GM23338 (cell line): ENCODE data around the gene SLC17A1. TPM values are rescaled to one million over a fixed set of nuclear protein-coding genes. Genes with fewer than 3 reads are reported as not detected.

Source experiments
- ATAC-seq: fragments of 200-7000 bp; cut with Tn5 transposase; 3 replicates; pipeline ENCODE4 v1.9.1; 2020
- DNase-seq: peaks from one replicate; pipeline ENCODE4 v3.0.0-alpha.2; 2015; ENCODE audit warnings: low spot score
- H2AFZ ChIP-seq: fragments of 200-600 bp; sonication (generic); 2 replicates; pipeline ENCODE4 v1.8.0; 2016; ENCODE audit warnings: antibody characterized with exemption, mild to moderate bottlenecking, moderate library complexity
- H3F3A ChIP-seq: fragments of 200-600 bp; sonication (generic); replicated peaks from 2 replicates; pipeline ENCODE4 v1.8.0; 2017; ENCODE audit warnings: antibody characterized with exemption, mixed run types, low read depth
- H3K27ac ChIP-seq: fragments of 200-600 bp; sonication (generic); 2 replicates; pipeline ENCODE4 v1.6.1; 2016; ENCODE audit warnings: low read depth
- H3K27me3 ChIP-seq: fragments of 200-600 bp; sonication (generic); 2 replicates; pipeline ENCODE4 v1.8.0; 2016; ENCODE audit warnings: mild to moderate bottlenecking, mixed run types, moderate library complexity; ENCODE audit not compliant: insufficient read depth
- H3K36me3 ChIP-seq: fragments of 200-600 bp; sonication (generic); 2 replicates; pipeline ENCODE4 v1.8.0; 2016; ENCODE audit warnings: mild to moderate bottlenecking; ENCODE audit not compliant: insufficient read depth
- H3K4me1 ChIP-seq: fragments of 200-600 bp; sonication (generic); 2 replicates; pipeline ENCODE4 v1.8.0; 2016; ENCODE audit warnings: mild to moderate bottlenecking, moderate library complexity; ENCODE audit not compliant: insufficient read depth
- H3K4me2 ChIP-seq: fragments of 200-600 bp; sonication (generic); 2 replicates; pipeline ENCODE4 v1.7.1; 2017; ENCODE audit warnings: mixed run types
- H3K4me3 ChIP-seq: fragments of 200-600 bp; sonication (generic); 2 replicates; pipeline ENCODE4 v1.6.1; 2016; ENCODE audit warnings: mixed run types
- H3K79me2 ChIP-seq: fragments of 200-600 bp; sonication (generic); replicated peaks from 2 replicates; pipeline ENCODE4 v1.8.0; 2017; ENCODE audit warnings: mild to moderate bottlenecking; ENCODE audit not compliant: insufficient read depth
- H3K9me2 ChIP-seq: fragments of 200-600 bp; sonication (generic); 2 replicates; pipeline ENCODE4 v1.8.0; 2017; ENCODE audit not compliant: insufficient read depth
- H4K20me1 ChIP-seq: fragments of 200-600 bp; sonication (generic); replicated peaks from 2 replicates; pipeline ENCODE4 v1.8.0; 2017; ENCODE audit warnings: mild to moderate bottlenecking; ENCODE audit not compliant: insufficient read depth
- H3K27ac Mint-ChIP-seq: 2 replicates; pipeline ENCODE4 v1.8.0; 2020; ENCODE audit warnings: inconsistent platforms, mild to moderate bottlenecking, moderate library complexity, mixed read lengths
- H3K27me3 Mint-ChIP-seq: 3 replicates; pipeline ENCODE4 v1.8.0; 2022; ENCODE audit warnings: low read depth, mild to moderate bottlenecking, moderate library complexity, mixed read lengths, inconsistent platforms; ENCODE audit not compliant: insufficient read depth, poor library complexity
- H3K36me3 Mint-ChIP-seq: 3 replicates; pipeline ENCODE4 v1.8.0; 2021; ENCODE audit warnings: low read depth, mild to moderate bottlenecking, inconsistent platforms, moderate library complexity, mixed read lengths
- H3K4me1 Mint-ChIP-seq: 3 replicates; pipeline ENCODE4 v1.8.0; 2020; ENCODE audit warnings: mild to moderate bottlenecking, inconsistent platforms, mixed read lengths
- H3K4me3 Mint-ChIP-seq: 3 replicates; pipeline ENCODE4 v1.8.0; 2021; ENCODE audit warnings: moderate library complexity, mild to moderate bottlenecking, inconsistent platforms, mixed read lengths
- H3K9me3 Mint-ChIP-seq: 3 replicates; pipeline ENCODE4 v1.8.0; 2020; ENCODE audit warnings: moderate library complexity, mild to moderate bottlenecking, inconsistent platforms, mixed read lengths
- EZH2 ChIP-seq: fragments of 200-600 bp; sonication (generic); IDR thresholded peaks from one replicate; pipeline ENCODE4 v1.8.0; 2017; ENCODE audit warnings: antibody characterized with exemption, mild to moderate bottlenecking, low read depth; ENCODE audit not compliant: unreplicated experiment
- EZH2phosphoT487 ChIP-seq: fragments of 200-600 bp; sonication (generic); IDR thresholded peaks from one replicate; pipeline ENCODE4 v1.8.1; 2018; ENCODE audit warnings: antibody characterized with exemption; ENCODE audit not compliant: unreplicated experiment
- JUNB ChIP-seq: IDR thresholded peaks from one replicate; pipeline ENCODE4 v1.6.1; 2016; ENCODE audit warnings: antibody characterized with exemption; ENCODE audit not compliant: unreplicated experiment
- NANOG ChIP-seq: IDR thresholded peaks from 2 replicates; pipeline ENCODE4 v1.6.1; 2016; ENCODE audit warnings: antibody characterized with exemption, borderline replicate concordance
- POLR2AphosphoS5 ChIP-seq: IDR thresholded peaks from 2 replicates; pipeline ENCODE4 v1.6.1; 2016; ENCODE audit warnings: antibody characterized with exemption, low read depth
- ZNF114 ChIP-seq: fragments of 250-450 bp; sonication (Bioruptor Pico); IDR thresholded peaks from 2 replicates; pipeline ENCODE4 v1.5.0; 2020; ENCODE audit warnings: mild to moderate bottlenecking, moderate library complexity
- polyA plus RNA-seq: library from polyadenylated mRNA; unstranded; fragments of >200 nt; fragmentation: Nextera tagmentation; extraction: Ambion mirVana; gene quantifications from 2 replicates; pipeline ENCODE4 v1.2.1, GENCODE V29; 2016
- total RNA-seq: library from RNA; depleted of rRNA; stranded (reverse); fragments of >200 nt; shearing (Covaris generic); gene quantifications from 2 replicates; pipeline ENCODE4 v1.2.3, GENCODE V29; 2014
- TF ChIP-seq, protein P1 (sequence below): IDR thresholded peaks from 2 replicates; pipeline ENCODE4 v1.6.1; 2016; ENCODE audit warnings: antibody characterized with exemption
- TF ChIP-seq, protein P2 (sequence below): fragments of 250-450 bp; sonication (Bioruptor Pico); IDR thresholded peaks from 2 replicates; pipeline ENCODE4 v1.5.0; 2020; ENCODE audit warnings: mild to moderate bottlenecking, moderate library complexity
- TF ChIP-seq, protein P3 (sequence below): IDR thresholded peaks from one replicate; pipeline ENCODE4 v1.6.1; 2018; ENCODE audit warnings: antibody characterized with exemption; ENCODE audit not compliant: unreplicated experiment
- TF ChIP-seq, protein P4 (sequence below), 2 experiments: fragments of 200-600 bp in 1 of 2; sonication (generic) in 1 of 2; conservative IDR thresholded peaks; 2 replicates each; pipeline versions ENCODE4 v1.5.1 to v1.6.1; 2016 to 2017; ENCODE audit warnings: antibody characterized with exemption in 2 of 2, low read depth in 2 of 2, mild to moderate bottlenecking in 2 of 2, moderate library complexity in 1 of 2

Gene SLC17A1
- total and polyA plus RNA-seq, 2 experiments from 2014 or later: not detected

DNA sequence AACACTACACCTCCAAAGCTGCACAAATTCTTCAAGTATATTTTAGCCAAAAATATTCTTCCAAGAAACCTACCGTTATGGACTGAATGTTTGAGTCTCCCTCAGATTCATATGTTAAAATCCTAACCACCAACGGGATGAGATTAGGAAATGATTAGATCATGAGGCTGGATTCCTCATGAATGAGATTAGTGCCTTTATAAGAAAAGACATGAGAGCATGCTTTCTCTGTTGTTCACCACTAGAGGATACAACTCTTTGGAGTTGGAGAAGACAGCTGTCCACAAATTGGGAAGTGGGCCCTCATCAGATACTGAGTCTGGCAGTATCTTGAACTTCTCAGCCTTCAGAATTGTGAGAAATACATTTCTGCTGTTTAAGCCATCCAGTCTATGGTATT lies 84.4 kb downstream of the SLC17A1 start:
- H2AFZ ChIP-seq: no peak overlapping the region
- Mint-ChIP-seq H3K9me3 (no peaks in the 10 kb centered on the region), H3K36me3 (no peaks in the 10 kb centered on the region), H3K27me3 (no peaks in the 10 kb centered on the region), H3K4me1 (no peaks in the 10 kb centered on the region), H3K27ac (no peak overlapping the region), H3K4me3 (no peak overlapping the region)
- H3K27me3 ChIP-seq: no peaks in the 10 kb centered on the region
- no peak overlapping the region for H3K4me2 ChIP-seq
- H3K4me1 ChIP-seq: no peaks in the 10 kb centered on the region
- no peak overlapping the region for H3K27ac ChIP-seq
- H3K36me3 ChIP-seq: no peaks in the 10 kb centered on the region
- ATAC-seq: no peak
- no peaks in the 10 kb centered on the region for H3F3A ChIP-seq
- TF ChIP-seq JUNB: no peak
- TF ChIP-seq, protein P1, sequence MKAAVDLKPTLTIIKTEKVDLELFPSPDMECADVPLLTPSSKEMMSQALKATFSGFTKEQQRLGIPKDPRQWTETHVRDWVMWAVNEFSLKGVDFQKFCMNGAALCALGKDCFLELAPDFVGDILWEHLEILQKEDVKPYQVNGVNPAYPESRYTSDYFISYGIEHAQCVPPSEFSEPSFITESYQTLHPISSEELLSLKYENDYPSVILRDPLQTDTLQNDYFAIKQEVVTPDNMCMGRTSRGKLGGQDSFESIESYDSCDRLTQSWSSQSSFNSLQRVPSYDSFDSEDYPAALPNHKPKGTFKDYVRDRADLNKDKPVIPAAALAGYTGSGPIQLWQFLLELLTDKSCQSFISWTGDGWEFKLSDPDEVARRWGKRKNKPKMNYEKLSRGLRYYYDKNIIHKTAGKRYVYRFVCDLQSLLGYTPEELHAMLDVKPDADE: no peak
- TF ChIP-seq EZH2: no peak
- TF ChIP-seq EZH2phosphoT487: no peak
- TF ChIP-seq ZNF114 (CRISPR knock-in tag): no peak
- TF ChIP-seq, protein P2, sequence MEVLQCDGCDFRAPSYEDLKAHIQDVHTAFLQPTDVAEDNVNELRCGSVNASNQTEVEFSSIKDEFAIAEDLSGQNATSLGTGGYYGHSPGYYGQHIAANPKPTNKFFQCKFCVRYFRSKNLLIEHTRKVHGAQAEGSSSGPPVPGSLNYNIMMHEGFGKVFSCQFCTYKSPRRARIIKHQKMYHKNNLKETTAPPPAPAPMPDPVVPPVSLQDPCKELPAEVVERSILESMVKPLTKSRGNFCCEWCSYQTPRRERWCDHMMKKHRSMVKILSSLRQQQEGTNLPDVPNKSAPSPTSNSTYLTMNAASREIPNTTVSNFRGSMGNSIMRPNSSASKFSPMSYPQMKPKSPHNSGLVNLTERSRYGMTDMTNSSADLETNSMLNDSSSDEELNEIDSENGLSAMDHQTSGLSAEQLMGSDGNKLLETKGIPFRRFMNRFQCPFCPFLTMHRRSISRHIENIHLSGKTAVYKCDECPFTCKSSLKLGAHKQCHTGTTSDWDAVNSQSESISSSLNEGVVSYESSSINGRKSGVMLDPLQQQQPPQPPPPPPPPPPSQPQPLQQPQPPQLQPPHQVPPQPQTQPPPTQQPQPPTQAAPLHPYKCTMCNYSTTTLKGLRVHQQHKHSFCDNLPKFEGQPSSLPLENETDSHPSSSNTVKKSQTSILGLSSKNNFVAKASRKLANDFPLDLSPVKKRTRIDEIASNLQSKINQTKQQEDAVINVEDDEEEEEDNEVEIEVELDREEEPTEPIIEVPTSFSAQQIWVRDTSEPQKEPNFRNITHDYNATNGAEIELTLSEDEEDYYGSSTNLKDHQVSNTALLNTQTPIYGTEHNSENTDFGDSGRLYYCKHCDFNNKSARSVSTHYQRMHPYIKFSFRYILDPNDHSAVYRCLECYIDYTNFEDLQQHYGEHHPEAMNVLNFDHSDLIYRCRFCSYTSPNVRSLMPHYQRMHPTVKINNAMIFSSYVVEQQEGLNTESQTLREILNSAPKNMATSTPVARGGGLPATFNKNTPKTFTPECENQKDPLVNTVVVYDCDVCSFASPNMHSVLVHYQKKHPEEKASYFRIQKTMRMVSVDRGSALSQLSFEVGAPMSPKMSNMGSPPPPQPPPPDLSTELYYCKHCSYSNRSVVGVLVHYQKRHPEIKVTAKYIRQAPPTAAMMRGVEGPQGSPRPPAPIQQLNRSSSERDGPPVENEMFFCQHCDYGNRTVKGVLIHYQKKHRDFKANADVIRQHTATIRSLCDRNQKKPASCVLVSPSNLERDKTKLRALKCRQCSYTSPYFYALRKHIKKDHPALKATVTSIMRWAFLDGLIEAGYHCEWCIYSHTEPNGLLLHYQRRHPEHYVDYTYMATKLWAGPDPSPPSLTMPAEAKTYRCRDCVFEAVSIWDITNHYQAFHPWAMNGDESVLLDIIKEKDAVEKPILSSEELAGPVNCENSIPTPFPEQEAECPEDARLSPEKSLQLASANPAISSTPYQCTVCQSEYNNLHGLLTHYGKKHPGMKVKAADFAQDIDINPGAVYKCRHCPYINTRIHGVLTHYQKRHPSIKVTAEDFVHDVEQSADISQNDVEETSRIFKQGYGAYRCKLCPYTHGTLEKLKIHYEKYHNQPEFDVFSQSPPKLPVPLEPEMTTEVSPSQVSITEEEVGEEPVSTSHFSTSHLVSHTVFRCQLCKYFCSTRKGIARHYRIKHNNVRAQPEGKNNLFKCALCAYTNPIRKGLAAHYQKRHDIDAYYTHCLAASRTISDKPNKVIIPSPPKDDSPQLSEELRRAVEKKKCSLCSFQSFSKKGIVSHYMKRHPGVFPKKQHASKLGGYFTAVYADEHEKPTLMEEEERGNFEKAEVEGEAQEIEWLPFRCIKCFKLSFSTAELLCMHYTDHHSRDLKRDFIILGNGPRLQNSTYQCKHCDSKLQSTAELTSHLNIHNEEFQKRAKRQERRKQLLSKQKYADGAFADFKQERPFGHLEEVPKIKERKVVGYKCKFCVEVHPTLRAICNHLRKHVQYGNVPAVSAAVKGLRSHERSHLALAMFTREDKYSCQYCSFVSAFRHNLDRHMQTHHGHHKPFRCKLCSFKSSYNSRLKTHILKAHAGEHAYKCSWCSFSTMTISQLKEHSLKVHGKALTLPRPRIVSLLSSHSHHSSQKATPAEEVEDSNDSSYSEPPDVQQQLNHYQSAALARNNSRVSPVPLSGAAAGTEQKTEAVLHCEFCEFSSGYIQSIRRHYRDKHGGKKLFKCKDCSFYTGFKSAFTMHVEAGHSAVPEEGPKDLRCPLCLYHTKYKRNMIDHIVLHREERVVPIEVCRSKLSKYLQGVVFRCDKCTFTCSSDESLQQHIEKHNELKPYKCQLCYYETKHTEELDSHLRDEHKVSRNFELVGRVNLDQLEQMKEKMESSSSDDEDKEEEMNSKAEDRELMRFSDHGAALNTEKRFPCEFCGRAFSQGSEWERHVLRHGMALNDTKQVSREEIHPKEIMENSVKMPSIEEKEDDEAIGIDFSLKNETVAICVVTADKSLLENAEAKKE (CRISPR knock-in tag): no peak
- TF ChIP-seq, protein P3, sequence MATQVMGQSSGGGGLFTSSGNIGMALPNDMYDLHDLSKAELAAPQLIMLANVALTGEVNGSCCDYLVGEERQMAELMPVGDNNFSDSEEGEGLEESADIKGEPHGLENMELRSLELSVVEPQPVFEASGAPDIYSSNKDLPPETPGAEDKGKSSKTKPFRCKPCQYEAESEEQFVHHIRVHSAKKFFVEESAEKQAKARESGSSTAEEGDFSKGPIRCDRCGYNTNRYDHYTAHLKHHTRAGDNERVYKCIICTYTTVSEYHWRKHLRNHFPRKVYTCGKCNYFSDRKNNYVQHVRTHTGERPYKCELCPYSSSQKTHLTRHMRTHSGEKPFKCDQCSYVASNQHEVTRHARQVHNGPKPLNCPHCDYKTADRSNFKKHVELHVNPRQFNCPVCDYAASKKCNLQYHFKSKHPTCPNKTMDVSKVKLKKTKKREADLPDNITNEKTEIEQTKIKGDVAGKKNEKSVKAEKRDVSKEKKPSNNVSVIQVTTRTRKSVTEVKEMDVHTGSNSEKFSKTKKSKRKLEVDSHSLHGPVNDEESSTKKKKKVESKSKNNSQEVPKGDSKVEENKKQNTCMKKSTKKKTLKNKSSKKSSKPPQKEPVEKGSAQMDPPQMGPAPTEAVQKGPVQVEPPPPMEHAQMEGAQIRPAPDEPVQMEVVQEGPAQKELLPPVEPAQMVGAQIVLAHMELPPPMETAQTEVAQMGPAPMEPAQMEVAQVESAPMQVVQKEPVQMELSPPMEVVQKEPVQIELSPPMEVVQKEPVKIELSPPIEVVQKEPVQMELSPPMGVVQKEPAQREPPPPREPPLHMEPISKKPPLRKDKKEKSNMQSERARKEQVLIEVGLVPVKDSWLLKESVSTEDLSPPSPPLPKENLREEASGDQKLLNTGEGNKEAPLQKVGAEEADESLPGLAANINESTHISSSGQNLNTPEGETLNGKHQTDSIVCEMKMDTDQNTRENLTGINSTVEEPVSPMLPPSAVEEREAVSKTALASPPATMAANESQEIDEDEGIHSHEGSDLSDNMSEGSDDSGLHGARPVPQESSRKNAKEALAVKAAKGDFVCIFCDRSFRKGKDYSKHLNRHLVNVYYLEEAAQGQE: no peak
- no peak for TF ChIP-seq POLR2AphosphoS5
- TF ChIP-seq, protein P4, sequence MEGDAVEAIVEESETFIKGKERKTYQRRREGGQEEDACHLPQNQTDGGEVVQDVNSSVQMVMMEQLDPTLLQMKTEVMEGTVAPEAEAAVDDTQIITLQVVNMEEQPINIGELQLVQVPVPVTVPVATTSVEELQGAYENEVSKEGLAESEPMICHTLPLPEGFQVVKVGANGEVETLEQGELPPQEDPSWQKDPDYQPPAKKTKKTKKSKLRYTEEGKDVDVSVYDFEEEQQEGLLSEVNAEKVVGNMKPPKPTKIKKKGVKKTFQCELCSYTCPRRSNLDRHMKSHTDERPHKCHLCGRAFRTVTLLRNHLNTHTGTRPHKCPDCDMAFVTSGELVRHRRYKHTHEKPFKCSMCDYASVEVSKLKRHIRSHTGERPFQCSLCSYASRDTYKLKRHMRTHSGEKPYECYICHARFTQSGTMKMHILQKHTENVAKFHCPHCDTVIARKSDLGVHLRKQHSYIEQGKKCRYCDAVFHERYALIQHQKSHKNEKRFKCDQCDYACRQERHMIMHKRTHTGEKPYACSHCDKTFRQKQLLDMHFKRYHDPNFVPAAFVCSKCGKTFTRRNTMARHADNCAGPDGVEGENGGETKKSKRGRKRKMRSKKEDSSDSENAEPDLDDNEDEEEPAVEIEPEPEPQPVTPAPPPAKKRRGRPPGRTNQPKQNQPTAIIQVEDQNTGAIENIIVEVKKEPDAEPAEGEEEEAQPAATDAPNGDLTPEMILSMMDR (conservative IDR thresholded peaks at IDR 0.05; ENCODE audit: low read depth in 2 of 2): no peak
- no peak for TF ChIP-seq NANOG
- H3K4me3 ChIP-seq: no peak overlapping the region
- H3K79me2 ChIP-seq: no peaks in the 10 kb centered on the region
- DNase-seq: no peak
- no peaks in the 10 kb centered on the region for H3K9me2 ChIP-seq
- H4K20me1 ChIP-seq: no peaks in the 10 kb centered on the region
